Measurements from ENCODE around the gene TBC1D22A. TPM values are rescaled to one million over a fixed set of nuclear protein-coding genes. Genes with fewer than 3 reads are reported as not detected.

The TBC1D22A gene
- total RNA-seq, 4 donors from 2014 or later: 42.6 to 70.4 (median 55.1) TPM

DNA sequence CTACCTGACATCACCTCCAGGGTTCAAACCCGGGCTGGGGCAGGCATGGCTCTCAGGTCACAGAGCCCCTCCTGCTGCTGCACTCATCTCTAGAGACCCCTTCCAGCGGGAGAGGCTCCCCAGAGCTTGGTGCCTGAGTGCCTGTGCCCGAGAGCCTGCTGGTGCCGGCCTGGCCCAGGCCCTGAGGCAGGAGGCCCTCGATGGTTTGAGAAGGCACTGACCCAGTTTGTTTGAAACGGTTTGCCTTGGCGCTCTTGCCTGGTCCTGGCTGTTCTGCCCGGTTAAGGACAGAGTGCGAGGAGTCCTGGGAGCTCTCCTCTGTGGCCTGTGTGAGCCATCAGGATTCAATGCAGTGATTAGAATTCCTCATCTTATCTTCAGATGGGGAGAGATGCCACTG is 88.9 kb downstream of the TBC1D22A start:
- no peak for DNase-seq
- H3K4me3 ChIP-seq: no peak overlapping the region
- H3K4me1 ChIP-seq: no peaks in the 10 kb centered on the region
- TF ChIP-seq POLR2A (IDR thresholded peaks at IDR 0.05): no peak
- TF ChIP-seq, protein P1, sequence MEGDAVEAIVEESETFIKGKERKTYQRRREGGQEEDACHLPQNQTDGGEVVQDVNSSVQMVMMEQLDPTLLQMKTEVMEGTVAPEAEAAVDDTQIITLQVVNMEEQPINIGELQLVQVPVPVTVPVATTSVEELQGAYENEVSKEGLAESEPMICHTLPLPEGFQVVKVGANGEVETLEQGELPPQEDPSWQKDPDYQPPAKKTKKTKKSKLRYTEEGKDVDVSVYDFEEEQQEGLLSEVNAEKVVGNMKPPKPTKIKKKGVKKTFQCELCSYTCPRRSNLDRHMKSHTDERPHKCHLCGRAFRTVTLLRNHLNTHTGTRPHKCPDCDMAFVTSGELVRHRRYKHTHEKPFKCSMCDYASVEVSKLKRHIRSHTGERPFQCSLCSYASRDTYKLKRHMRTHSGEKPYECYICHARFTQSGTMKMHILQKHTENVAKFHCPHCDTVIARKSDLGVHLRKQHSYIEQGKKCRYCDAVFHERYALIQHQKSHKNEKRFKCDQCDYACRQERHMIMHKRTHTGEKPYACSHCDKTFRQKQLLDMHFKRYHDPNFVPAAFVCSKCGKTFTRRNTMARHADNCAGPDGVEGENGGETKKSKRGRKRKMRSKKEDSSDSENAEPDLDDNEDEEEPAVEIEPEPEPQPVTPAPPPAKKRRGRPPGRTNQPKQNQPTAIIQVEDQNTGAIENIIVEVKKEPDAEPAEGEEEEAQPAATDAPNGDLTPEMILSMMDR (IDR thresholded peaks at IDR 0.05): no peak
- H3K9me3 ChIP-seq: no peaks in the 10 kb centered on the region
- H3K27ac ChIP-seq: no peak overlapping the region
- no peaks in the 10 kb centered on the region for H3K27me3 ChIP-seq
- H3K36me3 ChIP-seq: peaks cover 0 to 16% (median 0%) of the 10 kb centered on the region in 3 donors

DNA sequence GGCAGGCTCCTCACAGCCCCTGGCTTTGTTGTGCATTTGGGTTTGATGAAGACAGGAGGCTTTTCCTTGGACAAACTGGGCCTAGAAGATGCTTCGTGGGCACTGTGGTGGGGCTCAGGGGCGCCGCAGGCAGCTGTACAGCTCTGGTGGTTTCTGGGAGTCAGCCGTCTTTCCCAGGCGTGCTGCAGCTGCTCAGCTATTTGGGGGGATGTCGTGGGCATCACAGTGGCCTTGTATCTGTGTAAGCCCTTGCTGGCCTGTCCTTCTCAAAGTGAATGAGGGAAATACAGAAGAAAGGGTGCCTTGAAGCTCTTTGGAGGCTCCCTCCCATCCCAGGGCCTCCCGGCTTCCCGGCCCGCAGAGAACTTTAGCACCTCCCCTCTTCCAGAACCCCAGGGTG is 89.5 kb downstream of the TBC1D22A start:
- H3K27me3 ChIP-seq: no peaks in the 10 kb centered on the region
- H3K9me3 ChIP-seq: no peaks in the 10 kb centered on the region
- no peak for TF ChIP-seq POLR2A (IDR thresholded peaks at IDR 0.05)
- TF ChIP-seq, protein P1 (IDR thresholded peaks at IDR 0.05): no peak
- H3K36me3 ChIP-seq: peaks cover 0 to 14% (median 0%) of the 10 kb centered on the region in 3 donors
- DNase-seq: no peak
- no peaks in the 10 kb centered on the region for H3K4me1 ChIP-seq
- no peak overlapping the region for H3K27ac ChIP-seq
- H3K4me3 ChIP-seq: no peak overlapping the region

DNA sequence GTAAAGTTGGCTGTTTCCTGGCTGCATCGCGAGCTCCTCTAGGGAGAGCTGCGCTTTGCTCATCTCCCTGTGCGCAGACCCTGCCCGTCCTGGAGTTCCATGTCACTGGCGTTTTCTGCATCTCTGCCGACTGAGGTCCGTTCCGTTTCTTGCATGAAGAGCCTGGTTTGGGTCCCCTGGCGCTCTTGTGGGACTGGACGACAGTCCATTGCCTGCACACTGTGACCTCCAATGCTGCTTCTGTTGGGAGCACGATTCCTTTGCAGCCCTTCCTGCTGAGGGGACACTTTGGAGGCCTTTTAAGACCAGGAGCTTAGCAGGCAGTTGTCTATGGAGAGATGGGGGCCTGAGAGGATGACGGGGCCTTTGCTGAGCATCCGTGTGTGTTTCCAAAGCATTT is 90.3 kb downstream of the TBC1D22A start:
- H3K4me3 ChIP-seq: no peak overlapping the region
- H3K36me3 ChIP-seq: peaks cover 0 to 12% (median 0%) of the 10 kb centered on the region in 3 donors
- no peaks in the 10 kb centered on the region for H3K27me3 ChIP-seq
- DNase-seq: no peak
- TF ChIP-seq POLR2A (IDR thresholded peaks at IDR 0.05): no peak
- TF ChIP-seq, protein P1 (IDR thresholded peaks at IDR 0.05): no peak
- no peaks in the 10 kb centered on the region for H3K4me1 ChIP-seq
- H3K9me3 ChIP-seq: no peaks in the 10 kb centered on the region
- no peak overlapping the region for H3K27ac ChIP-seq

DNA sequence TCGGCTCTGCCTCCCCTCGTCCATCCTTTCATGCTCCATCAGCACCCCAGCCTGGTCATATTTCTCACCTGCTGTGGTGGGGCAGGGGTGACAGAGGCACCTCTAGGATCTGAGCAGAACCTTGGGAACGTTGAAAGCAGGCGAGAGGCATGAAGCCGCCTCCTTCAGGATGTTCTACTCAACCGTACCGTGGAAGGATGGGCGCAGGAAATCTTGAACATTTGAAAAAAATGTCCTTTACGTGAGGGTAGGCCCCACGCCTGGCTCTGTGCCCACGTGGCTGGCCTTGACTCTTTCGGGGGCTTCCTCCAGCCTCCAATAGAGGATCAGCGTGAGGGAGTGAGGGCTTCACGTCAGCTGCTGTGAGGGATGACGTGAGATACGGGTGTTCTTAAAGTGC is 90.7 kb downstream of the TBC1D22A start:
- TF ChIP-seq, protein P1 (IDR thresholded peaks at IDR 0.05): no peak
- TF ChIP-seq POLR2A (IDR thresholded peaks at IDR 0.05): no peak
- peaks cover 0 to 12% (median 0%) of the 10 kb centered on the region in 3 donors for H3K36me3 ChIP-seq

DNA sequence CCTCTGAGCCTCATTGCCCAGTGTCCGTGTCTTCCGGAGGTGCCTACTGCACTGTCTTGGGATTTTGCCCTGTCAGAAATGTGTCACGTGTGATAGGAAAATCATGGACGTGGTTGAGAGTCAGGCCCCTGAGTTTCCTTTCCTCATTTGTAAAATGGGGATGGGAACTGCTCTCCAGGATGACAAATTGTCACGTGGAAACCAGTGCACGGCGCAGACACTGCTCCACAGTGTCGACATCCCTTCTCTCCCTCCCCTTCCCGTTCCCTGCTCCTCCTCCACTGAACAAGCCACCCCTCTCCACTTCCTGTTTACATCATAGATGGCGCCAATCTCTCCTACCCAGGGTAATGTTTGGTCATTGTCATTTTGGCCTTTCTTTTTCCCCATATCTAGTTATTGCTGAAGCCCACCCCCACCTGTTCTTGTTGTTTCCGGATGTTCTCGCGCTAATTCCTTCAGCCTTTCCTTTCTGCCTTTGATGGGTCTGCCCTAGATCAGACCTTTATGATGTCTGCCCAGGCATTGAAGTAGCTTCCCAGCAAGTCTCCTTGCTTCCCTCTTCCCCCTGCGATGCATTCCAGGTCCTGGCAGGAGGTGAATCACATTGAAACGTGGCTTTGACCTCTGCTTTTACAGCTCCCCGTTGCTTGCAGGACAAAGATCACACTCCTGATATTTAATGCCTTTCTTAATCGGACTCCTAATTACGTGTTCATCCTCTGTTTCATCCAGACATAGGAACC is 91.8 kb downstream of the TBC1D22A start:
- H3K27me3 ChIP-seq: no peaks in the 10 kb centered on the region
- no peaks in the 10 kb centered on the region for H3K4me1 ChIP-seq
- no peaks in the 10 kb centered on the region for H3K9me3 ChIP-seq
- H3K36me3 ChIP-seq: peaks cover 0 to 6% (median 0%) of the 10 kb centered on the region in 3 donors
- peak overlapping the region in 2 of 4 donors; percentile 23 to 61 for H3K27ac ChIP-seq
- DNase-seq: peak in 1 of 3 donors; percentile 61
- no peak overlapping the region for H3K4me3 ChIP-seq
- TF ChIP-seq, protein P1 (IDR thresholded peaks at IDR 0.05): no peak
- no peak for TF ChIP-seq POLR2A (IDR thresholded peaks at IDR 0.05)

More for the DNA sequence above, 90.7 kb downstream of the TBC1D22A start:
- Histone ChIP-seq H3K4me3 (no peak overlapping the region), H3K27ac (no peak overlapping the region), H3K9me3 (no peaks in the 10 kb centered on the region), H3K27me3 (no peaks in the 10 kb centered on the region), H3K4me1 (no peaks in the 10 kb centered on the region)
- no peak for DNase-seq

Data from Peyer's patch (tissue), 4 donors.